GM18502 (cell line): Measurements from ENCODE around the gene RLN3.
"Not testable (repeated sequence)": the region's sequence is repeated elsewhere in the genome, so short reads cannot be mapped to it uniquely, and the experiment has no call there.

Experiments used
- ATAC-seq: cut with Tn5 transposase; IDR thresholded peaks from one replicate; pipeline ENCODE4 v1.9.1; 2021; ENCODE audit warnings: mild to moderate bottlenecking; ENCODE audit not compliant: unreplicated experiment, poor library complexity

RLN3 gene

DNA sequence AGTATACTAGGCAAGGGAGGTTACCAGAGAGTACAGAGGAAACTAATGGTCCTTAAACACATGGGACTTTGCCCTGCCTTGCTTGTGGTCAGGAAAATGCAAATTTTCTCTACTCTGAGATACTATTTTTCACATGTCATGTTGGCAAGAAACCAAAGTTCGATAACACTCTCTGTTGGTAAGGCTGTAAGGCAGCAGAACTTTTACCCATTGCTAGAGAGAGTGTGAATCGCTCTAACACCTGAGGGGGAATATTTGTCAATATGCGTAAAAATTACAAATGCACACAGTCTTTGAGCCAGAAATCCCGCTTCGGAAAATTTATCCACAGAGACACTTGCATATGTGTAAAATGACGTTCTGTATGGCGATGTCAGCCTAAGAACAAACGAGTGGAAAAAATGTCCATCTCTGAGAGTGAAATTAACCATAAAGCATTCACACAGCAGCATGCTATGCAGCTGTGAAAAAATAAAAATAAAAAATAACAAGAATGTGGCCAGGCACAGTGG lies 12.4 kb upstream of the RLN3 start:
- ATAC-seq: peak; percentile 68

DNA sequence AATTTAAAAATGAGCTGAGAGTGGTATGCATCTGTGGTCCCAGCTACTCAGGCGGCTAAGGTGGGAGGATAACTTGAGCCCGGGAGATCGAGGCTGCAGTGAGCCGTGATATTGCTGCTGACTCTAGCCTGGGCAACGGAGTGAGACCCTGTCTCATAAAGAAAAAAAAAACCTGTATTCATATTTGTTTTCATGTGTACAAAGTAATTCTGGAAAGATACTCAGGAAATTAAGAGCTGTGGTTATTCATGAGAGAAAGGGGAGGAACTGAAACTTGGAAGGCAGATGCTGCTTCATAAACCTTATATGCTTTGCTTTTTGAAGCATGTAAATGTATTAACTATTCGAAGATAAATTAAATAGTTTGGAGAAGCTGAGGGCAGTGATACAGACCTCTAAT lies 8.8 kb upstream of the RLN3 start:
- ATAC-seq: no peak

DNA sequence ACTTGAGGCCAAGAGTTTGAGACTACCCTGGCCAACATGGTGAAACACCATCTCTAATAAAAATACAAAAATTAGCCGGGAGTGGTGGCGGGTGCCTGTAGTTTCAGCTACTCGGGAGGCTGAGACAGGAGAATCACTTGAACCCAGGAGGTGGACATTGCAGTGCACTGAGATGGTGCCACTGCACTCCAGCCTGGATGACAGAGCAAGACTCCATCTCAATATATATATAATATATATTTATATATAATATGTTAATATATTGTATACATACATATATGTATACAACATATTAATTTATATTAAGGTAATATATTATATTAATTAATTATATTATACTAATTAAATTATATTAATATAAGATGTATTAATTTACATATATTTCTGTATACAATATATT lies 8.2 kb upstream of the RLN3 start:
- ATAC-seq: not testable (repeated sequence)

DNA sequence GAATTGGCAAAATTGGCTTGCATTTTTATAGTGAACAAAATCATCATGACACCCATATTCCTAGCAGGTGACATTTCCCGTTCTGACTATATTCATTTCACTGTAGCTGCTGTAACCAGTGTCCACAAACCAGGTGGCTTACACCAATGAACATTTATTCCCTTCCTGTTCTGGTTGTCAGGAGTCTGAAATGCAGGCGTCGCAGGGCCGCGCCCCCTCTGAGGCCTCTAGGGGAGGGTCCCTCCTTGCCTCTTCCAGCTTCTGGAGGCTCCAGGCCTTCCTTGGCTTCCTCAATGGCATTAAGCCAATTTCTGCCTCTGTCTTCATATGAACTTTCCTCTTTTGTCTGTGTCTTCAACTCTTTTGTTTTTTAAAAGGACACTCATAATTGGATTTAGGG lies 6.5 kb upstream of the RLN3 start:
- ATAC-seq: no peak

DNA sequence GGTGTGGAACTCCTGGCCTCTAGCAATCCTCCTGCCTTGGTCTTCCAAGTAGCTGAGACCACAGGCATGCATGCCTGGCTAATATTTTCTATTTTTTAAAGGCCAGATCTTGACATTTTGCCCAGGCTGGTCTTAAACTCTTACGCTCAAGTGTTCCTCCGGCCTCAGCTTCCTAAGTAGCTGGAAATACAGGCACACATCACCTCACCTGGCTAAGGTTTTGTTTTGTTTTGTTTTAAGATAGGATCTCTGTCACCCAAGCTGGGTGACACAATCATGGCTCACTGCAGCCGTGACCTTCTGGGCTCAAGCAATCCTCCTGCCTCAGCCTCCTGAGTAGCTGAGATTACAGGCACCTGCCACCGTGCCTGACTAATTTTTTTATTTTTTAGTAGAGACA lies 5.5 kb upstream of the RLN3 start:
- no peak for ATAC-seq

DNA sequence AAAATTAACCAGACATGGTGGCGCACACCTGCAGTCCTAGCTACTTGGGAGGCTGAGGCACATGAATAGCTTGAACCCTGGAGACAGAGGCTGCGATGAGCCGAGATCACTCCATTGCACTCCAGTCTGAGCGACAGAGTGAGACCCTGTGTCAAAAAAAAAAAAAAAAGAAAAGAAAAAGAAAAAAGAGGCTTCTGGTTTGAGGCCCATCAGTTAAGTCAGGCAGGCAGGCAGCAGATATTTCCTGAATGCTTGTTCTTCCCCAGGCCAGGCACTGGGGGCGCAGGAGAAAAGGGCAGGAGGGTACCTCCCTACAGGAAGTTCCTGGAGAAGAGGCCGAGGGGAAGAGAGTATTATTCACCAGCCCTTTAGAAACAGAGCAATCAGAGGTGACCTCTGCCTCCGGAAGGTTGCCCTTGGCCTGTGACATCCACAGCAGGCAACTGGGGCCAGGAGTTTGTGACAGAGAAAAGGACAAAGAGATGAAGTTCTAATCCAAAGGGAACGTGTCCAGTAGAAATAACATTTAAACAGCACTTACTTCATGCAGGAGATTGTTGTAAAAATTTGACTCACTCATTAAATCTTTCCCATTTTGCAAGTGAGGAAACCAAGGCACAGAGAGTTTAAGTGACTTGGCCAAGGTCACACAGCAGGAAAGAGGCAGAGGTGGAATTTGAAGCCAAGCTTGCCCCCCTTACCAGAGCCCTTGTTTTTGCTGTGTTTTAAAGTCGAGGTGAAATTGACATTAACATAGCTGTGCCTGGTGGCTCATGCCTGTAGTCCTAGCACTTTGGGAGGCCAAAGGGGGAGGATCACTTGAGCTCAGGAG lies 4.3 kb upstream of the RLN3 start:
- ATAC-seq: no peak

DNA sequence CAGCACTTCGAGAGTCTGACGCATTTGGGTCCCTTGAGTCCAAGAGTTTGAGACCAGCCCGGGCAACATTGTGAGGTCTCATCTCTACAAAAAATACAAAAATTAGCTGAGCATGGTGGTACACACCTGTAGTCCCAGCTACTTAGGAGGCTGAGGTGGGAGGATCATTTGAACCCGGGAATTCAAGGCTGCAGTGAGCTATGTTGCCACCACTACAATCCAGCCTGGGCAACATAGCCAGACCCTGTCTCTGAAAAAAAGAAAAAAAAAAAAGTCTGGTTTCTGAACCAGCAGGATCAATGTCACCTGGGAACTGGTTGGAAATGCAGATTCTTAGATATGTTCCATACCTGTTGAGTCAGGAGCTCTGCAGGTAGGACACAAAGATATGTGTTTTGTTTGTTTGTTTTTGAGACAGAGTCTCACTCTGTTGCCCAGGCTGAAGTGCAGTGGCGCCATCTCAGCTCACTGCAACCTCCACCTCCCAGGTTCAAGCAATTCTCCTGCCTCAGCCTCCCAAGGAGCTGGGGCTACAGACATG lies 1.2 kb upstream of the RLN3 start:
- ATAC-seq: not testable (repeated sequence)

DNA sequence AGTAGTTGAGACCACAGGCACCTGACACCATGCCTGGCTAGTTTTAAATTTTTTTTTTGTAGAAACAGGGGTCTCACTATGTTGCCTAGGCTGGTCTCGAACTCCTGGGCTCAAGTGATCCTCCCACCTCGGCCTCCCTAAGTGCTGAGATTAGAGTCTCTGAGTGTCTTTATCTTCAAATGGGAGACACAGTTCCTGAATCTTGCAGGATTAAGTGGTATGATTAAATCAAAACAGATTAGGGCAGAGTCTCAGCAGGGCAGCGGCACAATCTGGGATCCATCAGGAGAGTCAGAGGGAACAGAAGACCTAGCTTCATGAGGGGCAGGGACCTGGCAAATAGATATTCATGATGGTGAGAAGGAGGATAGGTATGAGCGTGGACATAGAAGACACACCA lies 953 bp downstream of the RLN3 start:
- no peak for ATAC-seq

DNA sequence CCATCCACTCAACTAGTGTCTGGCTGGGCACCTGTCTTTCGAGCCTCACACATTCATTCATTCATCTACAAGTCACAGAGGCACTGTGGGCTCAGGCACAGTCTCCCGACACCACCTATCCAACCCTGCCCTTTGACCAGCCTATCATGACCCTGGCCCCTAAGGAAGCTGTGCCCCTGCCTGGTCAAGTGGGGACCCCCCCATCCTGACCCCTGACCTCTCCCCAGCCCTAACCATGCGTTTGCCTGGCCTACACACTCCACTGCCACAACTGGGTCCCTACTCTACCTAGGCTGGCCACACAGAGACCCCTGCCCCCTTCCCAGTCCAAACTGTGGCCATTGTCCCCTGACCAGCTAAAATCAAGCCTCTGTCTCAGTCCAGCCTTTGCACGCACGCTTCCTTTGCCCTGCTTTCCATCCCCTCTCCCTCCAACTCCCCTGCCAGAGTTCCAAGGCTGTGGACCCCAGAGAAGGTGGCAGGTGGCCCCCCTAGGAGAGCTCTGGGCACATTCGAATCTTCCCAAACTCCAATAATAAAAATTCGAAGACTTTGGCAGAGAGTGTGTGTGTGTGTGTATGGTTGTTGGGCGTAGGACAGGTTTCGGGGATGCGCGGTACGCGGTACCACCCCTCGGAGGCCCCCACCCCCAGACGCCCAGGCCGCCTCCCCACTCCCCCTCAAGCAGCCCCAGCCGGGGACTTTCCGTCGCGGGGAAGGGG lies 3.2 kb downstream of the RLN3 start:
- no peak for ATAC-seq

DNA sequence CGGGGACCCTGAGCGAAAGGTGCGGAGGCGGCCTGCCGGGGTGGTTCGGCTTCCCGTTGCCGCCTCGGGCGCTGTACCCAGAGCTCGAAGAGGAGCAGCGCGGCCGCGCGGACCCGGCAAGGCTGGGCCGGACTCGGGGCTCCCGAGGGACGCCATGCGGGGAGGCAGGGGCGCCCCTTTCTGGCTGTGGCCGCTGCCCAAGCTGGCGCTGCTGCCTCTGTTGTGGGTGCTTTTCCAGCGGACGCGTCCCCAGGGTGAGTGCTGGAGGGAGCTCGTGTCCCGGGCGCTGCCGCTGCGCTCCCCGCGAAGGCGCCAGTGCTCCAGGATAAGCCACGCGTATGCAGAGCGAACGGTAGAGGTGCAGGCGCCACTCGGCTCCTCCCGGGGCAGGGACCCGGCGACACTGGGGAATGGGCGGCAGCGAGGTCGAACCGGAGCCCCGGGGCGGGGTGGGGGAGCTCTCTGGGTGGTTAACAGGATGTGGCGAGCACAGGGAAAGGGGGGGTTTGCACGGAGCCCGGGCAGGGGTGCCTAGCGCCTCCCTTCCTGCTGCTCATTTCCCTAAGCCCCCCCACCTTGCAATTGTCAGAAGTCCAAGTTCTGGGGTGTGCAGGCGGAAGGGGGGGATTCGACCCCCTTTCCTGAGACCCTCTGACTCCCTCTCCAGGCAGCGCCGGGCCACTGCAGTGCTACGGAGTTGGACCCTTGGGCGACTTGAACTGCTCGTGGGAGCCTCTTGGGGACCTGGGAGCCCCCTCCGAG lies 4.0 kb downstream of the RLN3 start, which contains the start of gene IL27RA:
IL27RA (plus strand) TSS at position 44 of the 762 bp plus-strand sequence; CDS start at position 155, 111 bp downstream.
- peak; percentile 67 for ATAC-seq

DNA sequence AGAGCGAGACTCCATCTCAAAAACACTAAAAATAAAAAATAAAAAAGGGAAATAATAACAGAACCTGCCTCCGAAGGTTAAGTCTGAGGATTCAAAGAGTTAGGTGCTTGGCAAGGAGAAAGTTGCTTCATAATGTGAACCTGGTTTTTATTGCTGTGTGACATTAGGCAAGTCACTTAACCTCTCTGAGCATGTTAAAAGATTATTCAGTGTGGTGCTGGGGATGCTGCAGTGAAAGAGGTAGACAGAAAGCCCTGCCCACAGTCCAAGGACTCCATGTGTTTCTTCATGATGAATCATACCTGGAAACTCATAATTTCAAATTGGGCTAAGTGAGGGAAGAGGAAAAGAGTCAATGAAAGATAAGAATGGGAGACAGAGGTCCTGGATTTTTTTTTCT lies 6.0 kb downstream of the RLN3 start:
- ATAC-seq: no peak

DNA sequence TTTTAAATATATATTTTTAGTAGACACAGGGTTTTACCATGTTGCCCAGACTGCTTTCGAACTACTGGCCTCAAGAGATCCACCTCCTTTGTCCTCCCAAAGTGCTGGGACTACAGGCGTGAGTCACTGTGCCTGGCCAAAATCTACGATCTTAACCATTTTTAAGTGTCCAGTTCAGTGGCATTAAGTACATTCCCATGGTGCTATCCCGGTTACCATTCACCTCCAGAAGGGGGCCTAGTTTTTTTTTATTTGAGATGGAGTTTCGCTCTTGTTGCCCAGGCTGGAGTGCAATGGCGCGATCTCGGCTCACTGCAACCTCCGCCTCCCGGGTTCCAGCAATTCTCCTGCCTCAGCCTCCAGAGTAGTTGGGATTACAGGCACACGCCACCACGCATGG lies 7.2 kb downstream of the RLN3 start:
- not testable (repeated sequence) for ATAC-seq

DNA sequence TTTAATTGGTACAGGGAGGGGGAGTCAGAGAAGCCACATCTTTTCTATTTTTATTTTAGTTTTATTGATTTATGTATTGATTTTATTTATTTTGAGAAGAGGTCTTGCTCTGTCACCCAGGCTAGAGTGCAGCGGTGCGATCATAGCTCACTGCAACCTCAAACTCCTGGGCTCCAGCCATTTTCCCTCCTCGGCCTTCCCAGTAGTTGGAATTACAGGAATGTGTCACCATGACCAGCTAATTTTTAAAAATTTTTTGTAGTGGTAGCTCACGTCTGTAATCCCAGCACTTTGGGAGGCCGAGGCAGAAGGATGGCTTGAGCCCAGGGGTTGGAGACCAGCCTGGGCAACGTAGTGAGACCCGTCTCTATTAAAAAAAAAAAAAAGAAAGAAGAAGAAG lies 7.8 kb downstream of the RLN3 start:
- no peak for ATAC-seq

DNA sequence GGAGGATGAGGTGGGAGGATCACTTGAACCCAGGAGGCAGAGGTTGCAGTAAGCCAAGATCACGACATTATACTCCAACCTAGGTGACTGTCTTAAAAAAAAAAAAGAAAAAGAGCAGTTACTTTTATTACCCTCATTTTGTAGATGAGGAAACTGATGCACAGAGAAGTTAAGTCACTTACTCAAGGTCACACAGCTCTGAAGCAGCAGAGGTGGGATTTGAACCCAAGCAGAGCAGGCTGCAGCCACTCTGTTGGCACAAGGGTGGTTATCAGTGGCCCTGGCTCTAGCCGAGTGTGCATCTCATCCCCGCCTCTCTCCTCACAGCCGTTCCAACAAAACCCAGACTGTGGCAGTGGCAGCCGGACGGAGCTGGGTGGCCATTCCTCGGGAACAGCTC lies 11.2 kb downstream of the RLN3 start:
- no peak for ATAC-seq

DNA sequence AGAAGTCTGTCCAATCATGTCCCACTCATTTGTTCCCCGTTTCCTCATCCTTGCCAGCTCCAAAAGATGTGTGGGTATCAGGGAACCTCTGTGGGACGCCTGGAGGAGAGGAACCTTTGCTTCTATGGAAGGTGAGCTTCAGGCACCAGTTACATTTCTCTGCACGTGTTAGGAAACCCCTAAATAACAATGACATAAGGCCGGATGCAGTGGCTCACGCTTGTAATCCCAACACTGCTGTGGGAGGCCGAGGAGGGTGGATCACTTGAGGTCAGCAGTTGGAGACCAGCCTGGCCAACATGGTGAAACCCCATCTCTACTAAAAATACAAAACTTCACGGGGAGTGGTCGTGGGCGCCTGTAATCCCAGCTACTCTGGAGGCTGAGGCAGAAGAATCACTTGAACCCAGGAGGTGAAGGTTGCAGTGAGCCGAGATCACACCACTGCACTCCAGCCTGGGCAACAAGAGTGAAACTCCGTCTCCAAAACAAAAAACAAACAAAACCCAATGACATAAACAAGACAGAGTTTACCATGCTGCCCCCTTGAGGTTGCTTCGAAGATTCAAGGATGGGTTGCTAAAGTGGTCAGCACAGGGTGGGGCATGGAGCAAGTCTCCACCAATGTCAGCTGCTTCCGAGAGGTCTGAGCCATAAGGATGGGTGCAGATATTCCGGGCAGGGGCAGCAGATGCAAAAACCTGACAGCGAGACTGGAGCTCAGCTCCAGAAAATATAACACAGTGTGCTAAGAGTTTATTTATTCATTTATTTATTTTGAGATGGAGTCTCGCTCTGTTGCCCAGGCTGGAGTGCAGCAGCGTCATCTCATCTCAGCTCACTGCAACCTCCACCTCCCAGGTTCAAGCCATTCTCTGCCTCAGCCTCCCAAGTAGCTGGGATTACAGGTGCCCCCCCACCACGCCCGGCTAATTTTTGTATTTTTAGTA lies 15.0 kb downstream of the RLN3 start:
- ATAC-seq: not testable (repeated sequence)

DNA sequence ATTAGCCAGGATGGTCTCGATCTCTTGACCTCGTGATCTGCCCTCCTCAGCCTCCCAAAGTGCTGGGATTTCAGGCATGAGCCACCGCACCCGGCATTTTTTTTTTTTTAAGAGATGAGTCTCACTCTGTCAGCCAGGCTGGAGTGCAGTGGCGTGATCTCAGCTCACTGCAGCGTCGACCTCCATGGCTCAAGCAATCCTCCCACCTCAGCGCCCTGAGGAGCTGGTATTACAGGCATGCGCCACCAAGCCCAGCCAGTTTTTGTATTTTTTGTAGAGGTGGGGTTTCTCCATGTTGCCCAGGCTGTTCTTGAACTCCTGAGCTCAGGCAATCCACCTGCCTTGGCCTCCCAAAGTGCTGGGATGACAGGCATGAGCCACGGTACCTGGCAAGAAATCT lies 19.9 kb downstream of the RLN3 start:
- not testable (repeated sequence) for ATAC-seq

DNA sequence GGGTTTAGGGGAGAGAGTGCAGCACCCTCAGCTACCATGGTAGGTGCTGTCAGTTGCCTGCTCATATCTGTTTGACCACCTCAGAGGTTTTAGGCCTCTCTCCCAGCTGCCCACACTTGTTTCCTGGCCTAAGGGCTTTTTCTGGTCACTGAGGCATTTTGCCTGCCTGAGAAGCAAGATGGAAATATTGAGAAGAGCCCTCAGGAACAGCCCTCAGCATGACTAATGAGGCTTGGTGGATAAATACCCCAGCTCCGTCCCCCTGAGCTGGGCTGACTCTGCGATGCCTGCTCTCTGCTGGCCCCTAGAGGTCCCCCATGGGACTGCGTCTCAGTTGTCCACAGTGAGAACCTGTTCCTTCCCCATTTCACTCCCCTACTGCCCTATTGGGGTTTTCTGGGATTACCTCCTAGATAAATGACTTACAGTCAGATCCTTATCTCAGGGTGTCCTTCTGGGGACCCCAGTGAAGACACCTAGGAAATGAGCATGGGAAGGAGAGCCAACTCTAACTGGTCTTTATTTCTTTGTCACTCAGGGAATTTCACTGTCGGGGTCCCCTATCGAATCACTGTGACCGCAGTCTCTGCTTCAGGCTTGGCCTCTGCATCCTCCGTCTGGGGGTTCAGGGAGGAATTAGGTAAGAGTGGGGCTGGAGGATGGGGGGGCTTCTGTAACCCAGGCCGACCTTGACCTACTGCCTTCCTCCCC lies 20.6 kb downstream of the RLN3 start:
- ATAC-seq: no peak

DNA sequence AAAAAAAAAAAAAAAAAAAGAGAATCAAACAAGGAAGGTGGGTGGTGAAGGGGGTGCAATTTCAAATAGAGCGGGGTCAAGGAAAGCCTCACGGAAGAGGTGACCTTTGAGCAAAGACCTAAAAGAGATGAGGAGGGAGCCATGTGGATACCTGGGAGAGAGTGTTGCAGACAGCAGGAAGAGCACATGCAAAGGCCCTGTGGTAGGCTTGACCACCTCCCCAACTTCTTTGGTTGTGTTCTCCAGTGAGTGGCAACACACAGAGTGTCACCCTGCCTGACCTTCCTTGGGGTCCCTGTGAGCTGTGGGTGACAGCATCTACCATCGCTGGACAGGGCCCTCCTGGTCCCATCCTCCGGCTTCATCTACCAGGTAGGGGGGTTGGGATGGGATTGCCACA lies 22.6 kb downstream of the RLN3 start:
- no peak for ATAC-seq

DNA sequence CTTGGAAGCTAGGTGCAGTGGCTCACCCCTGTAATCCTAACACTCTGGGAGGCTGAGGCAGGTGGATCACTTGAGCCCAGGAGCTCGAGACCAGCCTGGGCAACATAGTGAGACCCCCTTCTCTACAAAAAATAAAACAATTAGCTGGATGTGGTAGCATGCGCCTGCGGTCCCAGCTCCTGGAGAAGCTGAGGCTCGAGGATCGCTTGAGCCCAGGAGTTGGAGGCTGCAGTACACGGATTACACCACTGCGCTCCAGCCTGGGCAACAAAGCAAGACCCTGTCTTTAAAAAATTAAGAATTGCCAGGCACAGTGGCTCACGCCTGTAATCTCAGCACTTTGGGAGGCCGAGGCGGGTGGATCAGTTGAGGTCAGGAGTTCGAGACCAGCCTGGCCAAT lies 23.0 kb downstream of the RLN3 start:
- not testable (repeated sequence) for ATAC-seq
